ENCODE results near the gene CGB1. TPM values are rescaled to one million over a fixed set of nuclear protein-coding genes. Genes with fewer than 3 reads are reported as not detected.

The CGB1 gene
- total RNA-seq = 2.9 TPM in 1 of 2 replicates, not detected in the other

GRCh38 chr19:49036815-49037214, at the start of gene CGB1:
Gene CGB1 (minus strand): TSS chr19:49036895. CDS start chr19:49036711, 184 bp downstream.

GRCh38 chr19:49085020-49085867, 48.5 kb upstream of the CGB1 start, which contains the start of gene SNRNP70:
Gene SNRNP70 (plus strand): TSS chr19:49085451. CDS start chr19:49086415, 964 bp downstream.

GRCh38 chr19:49064768-49065611, 28.3 kb upstream of the CGB1 start, which contains the start of gene NTF4:
Gene NTF4 (minus strand): TSS chr19:49064818. CDS start chr19:49061997, 2,821 bp downstream.

GRCh38 chr19:49057636-49058234, 21.0 kb upstream of the CGB1 start, which contains the start of gene CGB7:
Gene CGB7 (minus strand): TSS chr19:49057749. CDS start chr19:49055375, 2,374 bp downstream.

GRCh38 chr19:49049011-49049410, 12.3 kb upstream of the CGB1 start, which contains the start of gene CGB8:
Gene CGB8 (minus strand): TSS chr19:49049111. CDS start chr19:49048739, 372 bp downstream.

GRCh38 chr19:49043548-49043947, 6.9 kb upstream of the CGB1 start, which contains the start of gene CGB5:
Gene CGB5 (plus strand): TSS chr19:49043848. CDS start chr19:49044210, 362 bp downstream.

GRCh38 chr19:49031642-49032301, 4.9 kb downstream of the CGB1 start, which contains the start of gene CGB2:
Gene CGB2 (plus strand): TSS chr19:49031890. CDS start chr19:49032096, 206 bp downstream.

GRCh38 chr19:49024233-49024632, 12.5 kb downstream of the CGB1 start, which contains the start of gene CGB3:
Gene CGB3 (minus strand): TSS chr19:49024333. CDS start chr19:49023971, 362 bp downstream.

GRCh38 chr19:49017041-49017665, 19.5 kb downstream of the CGB1 start, which contains the start of gene LHB:
Gene LHB (minus strand): TSS chr19:49017091. CDS start chr19:49017081, 10 bp downstream.

GRCh38 chr19:48993175-48994034, 43.3 kb downstream of the CGB1 start, which contains the start of the genes GYS1 and RUVBL2:
Gene GYS1 (minus strand): TSS chr19:48993309. CDS start chr19:48993112, 197 bp downstream.
Gene RUVBL2 (plus strand): TSS chr19:48993887. CDS start chr19:48993912, 25 bp downstream.

Other genes with a start within 250 kb of the CGB1 start
- 61.5 and 67.0 TPM in 2 replicates for gene BCAT2, start 225.9 kb downstream of the CGB1 start, total RNA-seq
- 2.7 and 6.5 TPM in 2 replicates for gene HSD17B14, start 200.4 kb downstream of the CGB1 start, total RNA-seq
- 11.4 and 20.1 TPM in 2 replicates for gene PLEKHA4, start 168.3 kb downstream of the CGB1 start, total RNA-seq
- gene PPP1R15A, start 164.5 kb downstream of the CGB1 start, total RNA-seq = 23.3 and 33.8 TPM in 2 replicates
- gene TULP2, start 138.2 kb downstream of the CGB1 start, total RNA-seq = 0.17 and 0.45 TPM in 2 replicates
- 166 and 176 TPM in 2 replicates for gene NUCB1, start 136.6 kb downstream of the CGB1 start, total RNA-seq
- gene DHDH, start 103.2 kb downstream of the CGB1 start, total RNA-seq = not detected in 2 replicates
- gene BAX, start 82.0 kb downstream of the CGB1 start, total RNA-seq = 127 and 135 TPM in 2 replicates
- gene FTL, start 71.6 kb downstream of the CGB1 start, total RNA-seq = 3,185 and 3,463 TPM in 2 replicates
- gene GYS1, start 43.6 kb downstream of the CGB1 start, total RNA-seq = 28.7 and 30.8 TPM in 2 replicates
- gene RUVBL2, start 43.0 kb downstream of the CGB1 start, total RNA-seq = 350 and 368 TPM in 2 replicates
- gene LHB, start 19.8 kb downstream of the CGB1 start, total RNA-seq = 0.45 TPM in 1 of 2 replicates, not detected in the other
- gene CGB3, start 12.6 kb downstream of the CGB1 start, total RNA-seq = not detected in 2 replicates
- gene CGB2, start 5.0 kb downstream of the CGB1 start, total RNA-seq = 0.34 TPM in 1 of 2 replicates, not detected in the other
- gene CGB5, start 7.0 kb upstream of the CGB1 start, total RNA-seq = not detected in 2 replicates
- not detected in 2 replicates for gene CGB8, start 12.2 kb upstream of the CGB1 start, total RNA-seq
- 0.30 and 0.34 TPM in 2 replicates for gene CGB7, start 20.9 kb upstream of the CGB1 start, total RNA-seq
- gene NTF4, start 27.9 kb upstream of the CGB1 start, total RNA-seq = not detected in 2 replicates
- gene KCNA7, start 35.8 kb upstream of the CGB1 start, total RNA-seq = not detected in 2 replicates
- gene SNRNP70, start 48.6 kb upstream of the CGB1 start, total RNA-seq = 178 and 179 TPM in 2 replicates
- 4.7 and 5.2 TPM in 2 replicates for gene LIN7B, start 77.5 kb upstream of the CGB1 start, total RNA-seq
- gene C19orf73, start 82.2 kb upstream of the CGB1 start, total RNA-seq = 2.2 and 3.3 TPM in 2 replicates
- 2.2 TPM in 2 replicates for gene PPFIA3, start 82.6 kb upstream of the CGB1 start, total RNA-seq
- gene HRC, start 118.5 kb upstream of the CGB1 start, total RNA-seq = not detected in 2 replicates
- 10.4 and 12.1 TPM in 2 replicates for gene TRPM4, start 120.9 kb upstream of the CGB1 start, total RNA-seq